Thymus (tissue), 11 donors: ENCODE measurements around the gene STEAP3. TPM values are rescaled to one million over a fixed set of nuclear protein-coding genes. Genes with fewer than 3 reads are reported as not detected.
A peak's percentile ranks its signal among the peaks of the same experiment; 100 is the strongest.

ENCODE experiments used
- DNase-seq, 9 donors: peaks; one replicate each; pipeline ENCODE4 v3.0.0-alpha.2; 2013; ENCODE audit warnings: low spot score in 9 of 9, low read depth in 6 of 9, missing footprints in 1 of 9
- H3K27ac ChIP-seq, 2 donors: one replicate each; pipeline ENCODE4 v1.5.1; 2013; ENCODE audit warnings: control low read depth in 1 of 2, low read depth in 1 of 2, low read length in 1 of 2, mild to moderate bottlenecking in 1 of 2, moderate library complexity in 1 of 2
- H3K27me3 ChIP-seq, 2 donors: one replicate each; pipeline ENCODE4 v1.5.1; 2013; ENCODE audit warnings: low read length in 1 of 2; ENCODE audit not compliant: control insufficient read depth in 2 of 2, insufficient read depth in 1 of 2
- H3K36me3 ChIP-seq, 2 donors: one replicate each; pipeline ENCODE4 v1.5.1; 2013; ENCODE audit warnings: low read length in 1 of 2, mild to moderate bottlenecking in 1 of 2, moderate library complexity in 1 of 2; ENCODE audit not compliant: control insufficient read depth in 2 of 2, insufficient read depth in 2 of 2
- H3K4me1 ChIP-seq, 2 donors: one replicate each; pipeline ENCODE4 v1.5.1; 2013; ENCODE audit warnings: low read length in 2 of 2; ENCODE audit not compliant: control insufficient read depth in 2 of 2, insufficient read depth in 2 of 2
- H3K4me3 ChIP-seq, 2 donors: one replicate each; pipeline ENCODE4 v1.5.1; 2013; ENCODE audit warnings: low read length in 2 of 2, control low read depth in 1 of 2, mild to moderate bottlenecking in 1 of 2
- H3K9me3 ChIP-seq, 2 donors: one replicate each; pipeline ENCODE4 v1.5.1; 2013; ENCODE audit warnings: low read length in 1 of 2, mild to moderate bottlenecking in 1 of 2; ENCODE audit not compliant: control insufficient read depth in 2 of 2, insufficient read depth in 1 of 2
- WGBS: extraction: QIAGEN DNeasy Blood & Tissue Kit; methylation state at CpG from one replicate; pipeline ENCODE4 v1.1.7; 2013; 5-methylcytosine and 5-hydroxymethylcytosine counted together
- polyA plus RNA-seq: library from polyadenylated mRNA; stranded (reverse); fragments of 200-250 nt; gene quantifications from one replicate; pipeline ENCODE4 v1.2.3, GENCODE V29; 2013
- total RNA-seq: library from RNA; stranded (reverse); fragments of 120-200 nt; gene quantifications from one replicate; pipeline ENCODE4 v1.2.4, GENCODE V29; 2013
- donor health status: healthy.

STEAP3 gene
- total and polyA plus RNA-seq, 2 donors, result 0.90 to 5.5 TPM

DNA sequence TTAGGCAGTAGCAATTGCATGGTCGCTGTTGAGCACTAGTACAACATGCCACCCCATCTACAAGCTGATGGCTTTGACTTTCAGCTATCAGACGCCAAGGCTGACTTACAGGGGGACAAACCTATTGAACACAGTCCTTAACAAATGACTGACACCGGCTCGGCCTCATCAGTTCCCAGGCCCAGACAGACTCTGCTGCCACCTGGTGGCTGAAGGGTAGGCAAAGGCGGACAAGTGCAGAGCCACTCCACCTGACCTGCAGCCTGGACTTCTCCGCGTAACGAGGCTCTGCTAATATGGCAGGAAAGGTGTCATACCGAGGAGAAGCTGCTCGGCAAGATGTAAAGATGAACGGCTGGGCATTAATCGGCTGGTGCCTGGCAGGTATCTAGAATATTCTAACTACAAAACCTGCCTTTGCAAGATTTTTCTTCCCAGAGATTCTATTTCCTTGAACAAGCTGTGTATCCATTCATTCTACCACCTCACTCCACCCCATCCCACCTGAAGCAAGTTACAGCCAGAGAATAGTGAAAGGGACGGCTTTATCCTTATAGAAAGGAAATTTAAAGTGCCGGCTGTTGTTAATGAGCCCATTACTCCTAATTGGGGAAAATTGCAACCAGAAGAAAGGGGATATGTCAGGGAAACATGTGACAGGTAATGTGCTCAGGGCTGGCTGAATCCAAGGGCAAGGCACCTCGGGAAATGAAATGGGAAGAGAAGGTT is 67.4 kb downstream of the STEAP3 start:
- 95% methylated on average over 15 of the region's 15 CpGs for WGBS
- Histone ChIP-seq H3K36me3 (no peaks in the 10 kb centered on the region), H3K27ac (no peak overlapping the region), H3K4me3 (no peak overlapping the region), H3K9me3 (no peaks in the 10 kb centered on the region), H3K4me1 (no peaks in the 10 kb centered on the region), H3K27me3 (no peaks in the 10 kb centered on the region)
- peak in 3 of 9 donors; percentile 8 to 59 (median 22) for DNase-seq

DNA sequence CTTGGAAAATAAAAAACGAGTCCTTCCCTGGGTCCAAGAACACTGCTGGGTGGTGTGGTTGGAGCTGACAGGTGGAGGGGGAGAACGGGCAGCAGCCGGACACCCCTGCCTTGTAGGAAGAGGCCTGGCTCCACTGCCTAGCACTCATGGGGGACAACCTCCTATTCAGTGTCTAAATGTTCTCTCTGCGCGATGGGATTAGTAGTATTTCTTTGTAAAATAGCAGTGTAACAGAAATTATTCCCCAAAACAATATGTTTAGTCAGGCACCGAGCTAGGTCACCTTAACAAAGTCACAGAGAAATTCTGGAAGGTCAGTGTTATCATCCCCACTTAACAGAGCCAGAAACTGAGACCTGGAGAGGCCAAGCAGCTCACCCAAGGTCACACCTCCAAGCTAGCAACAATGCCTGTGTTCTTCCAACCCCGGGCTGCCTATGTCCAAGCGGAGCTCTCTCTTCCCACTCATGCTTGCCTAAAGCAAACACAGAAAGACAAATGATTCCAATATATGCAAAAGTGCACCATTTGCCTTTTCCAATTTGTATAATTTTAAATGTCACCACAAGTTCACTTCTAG is 68.0 kb downstream of the STEAP3 start:
- no peaks in the 10 kb centered on the region for H3K27me3 ChIP-seq
- 97% methylated on average over 8 of the region's 8 CpGs for WGBS
- no peak overlapping the region for H3K4me3 ChIP-seq
- no peak overlapping the region for H3K27ac ChIP-seq
- H3K4me1 ChIP-seq, result no peaks in the 10 kb centered on the region
- no peak for DNase-seq
- no peaks in the 10 kb centered on the region for H3K36me3 ChIP-seq
- no peaks in the 10 kb centered on the region for H3K9me3 ChIP-seq

GRCh38 chr2:119292226-119292625 is 68.6 kb downstream of the STEAP3 start:
- no peak overlapping the region for H3K4me3 ChIP-seq
- DNase-seq, result peak in 1 of 9 donors; percentile 13
- 59% methylated on average over 8 of the region's 8 CpGs for WGBS
- no peaks in the 10 kb centered on the region for H3K36me3 ChIP-seq
- H3K9me3 ChIP-seq, result no peaks in the 10 kb centered on the region
- H3K27me3 ChIP-seq, result no peaks in the 10 kb centered on the region
- H3K4me1 ChIP-seq, result no peaks in the 10 kb centered on the region
- H3K27ac ChIP-seq, result no peak overlapping the region

- H3K27me3 ChIP-seq, result no peaks in the 10 kb centered on the region
- no peaks in the 10 kb centered on the region for H3K9me3 ChIP-seq
- 100% methylated on average over 2 of the region's 2 CpGs for WGBS
- H3K27ac ChIP-seq, result no peak overlapping the region
- no peaks in the 10 kb centered on the region for H3K4me1 ChIP-seq
- H3K36me3 ChIP-seq, result no peaks in the 10 kb centered on the region
- no peak for DNase-seq
- H3K4me3 ChIP-seq, result no peak overlapping the region
Measured at GRCh38 chr2:119293254-119293653, 69.6 kb downstream of the STEAP3 start.

DNA sequence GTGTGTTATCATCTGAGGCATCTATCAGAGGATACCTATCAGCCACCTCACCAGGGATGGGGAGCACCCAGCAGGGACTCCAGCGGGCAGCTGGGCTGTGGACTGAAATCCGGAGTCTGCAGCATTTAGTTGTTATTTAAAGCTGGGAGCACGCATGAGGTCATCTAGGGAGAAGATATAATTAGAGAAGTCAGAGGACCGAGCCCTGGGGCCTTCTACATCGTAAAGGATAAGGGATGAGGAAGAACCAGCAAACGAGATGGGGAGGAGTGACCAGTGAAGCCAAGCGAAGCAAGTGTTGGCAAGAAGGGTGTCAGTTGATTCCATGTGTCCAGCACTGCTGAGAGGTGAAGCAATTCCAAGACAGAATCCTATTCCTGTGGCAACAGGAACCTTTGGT is 70.3 kb downstream of the STEAP3 start:
- Histone ChIP-seq H3K36me3 (no peaks in the 10 kb centered on the region), H3K4me1 (no peaks in the 10 kb centered on the region), H3K27ac (no peak overlapping the region), H3K9me3 (no peaks in the 10 kb centered on the region), H3K27me3 (no peaks in the 10 kb centered on the region), H3K4me3 (no peak overlapping the region)
- no peak for DNase-seq
- 81% methylated on average over 7 of the region's 7 CpGs for WGBS

DNA sequence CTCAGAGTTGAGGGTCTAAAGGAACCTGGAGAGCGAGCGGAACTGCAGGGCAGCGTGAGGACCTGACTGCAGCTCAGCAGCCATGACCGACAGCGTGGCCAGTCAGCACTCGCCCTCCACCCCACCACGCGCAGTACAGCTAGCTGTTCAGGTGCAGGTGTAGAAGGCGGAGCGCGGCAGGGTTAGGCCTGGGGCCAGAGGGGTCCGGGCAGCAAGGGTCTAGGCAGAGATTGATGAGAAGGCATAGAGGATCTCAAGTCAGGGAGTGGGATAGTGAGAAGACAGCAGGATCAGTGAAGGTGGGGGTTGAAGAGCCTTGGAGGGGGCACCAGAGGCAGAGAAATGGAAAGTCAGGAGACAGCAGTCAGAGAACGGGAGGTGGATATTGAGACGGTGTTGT is 71.0 kb downstream of the STEAP3 start:
- no peaks in the 10 kb centered on the region for H3K36me3 ChIP-seq
- no peak overlapping the region for H3K27ac ChIP-seq
- H3K4me3 ChIP-seq, result no peak overlapping the region
- no peaks in the 10 kb centered on the region for H3K4me1 ChIP-seq
- no peaks in the 10 kb centered on the region for H3K9me3 ChIP-seq
- no peaks in the 10 kb centered on the region for H3K27me3 ChIP-seq
- WGBS, result 90% methylated on average over 14 of the region's 14 CpGs
- no peak for DNase-seq

DNA sequence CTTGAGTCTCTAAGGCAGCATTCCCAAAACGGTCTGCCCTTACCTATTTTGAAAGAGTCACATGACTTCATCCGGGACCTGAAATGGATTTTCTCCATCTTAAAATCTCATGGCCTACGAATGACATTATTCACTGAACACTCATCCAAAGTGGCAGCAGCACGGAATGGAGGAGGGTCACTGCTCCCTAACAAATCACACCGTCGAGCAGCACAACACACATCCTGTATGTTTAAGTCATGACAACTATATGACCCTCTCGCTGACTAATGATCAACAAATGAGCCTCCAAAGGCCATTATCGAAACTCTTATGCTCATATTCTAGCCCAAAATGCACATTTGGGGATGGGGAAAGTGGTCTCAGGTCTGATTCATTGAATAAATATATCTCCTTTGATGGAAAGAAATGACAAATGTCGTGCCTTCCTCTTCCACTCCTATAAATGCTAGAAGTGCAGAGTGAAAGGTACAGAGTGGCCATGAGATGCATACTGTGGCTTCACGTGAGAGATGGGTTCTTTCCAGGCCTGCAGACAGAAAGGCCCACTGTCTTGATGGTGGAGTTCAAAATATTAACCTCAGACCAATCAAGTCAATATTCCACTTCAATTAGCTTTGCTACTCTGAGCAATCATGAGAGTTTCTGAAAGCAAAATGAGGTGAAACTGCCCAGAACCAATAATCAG is 72.2 kb downstream of the STEAP3 start:
- H3K27ac ChIP-seq, result no peak overlapping the region
- no peaks in the 10 kb centered on the region for H3K4me1 ChIP-seq
- no peak overlapping the region for H3K4me3 ChIP-seq
- WGBS, result 96% methylated on average over 10 of the region's 10 CpGs
- H3K36me3 ChIP-seq, result no peaks in the 10 kb centered on the region
- H3K9me3 ChIP-seq, result no peaks in the 10 kb centered on the region
- H3K27me3 ChIP-seq, result no peaks in the 10 kb centered on the region
- no peak for DNase-seq

- Histone ChIP-seq H3K27ac (no peak overlapping the region), H3K4me1 (no peaks in the 10 kb centered on the region), H3K9me3 (no peaks in the 10 kb centered on the region), H3K27me3 (no peaks in the 10 kb centered on the region), H3K4me3 (no peak overlapping the region), H3K36me3 (no peaks in the 10 kb centered on the region)
- no peak for DNase-seq
- 97% methylated on average over 6 of the region's 6 CpGs for WGBS
Measured at GRCh38 chr2:119301413-119301812, 77.8 kb downstream of the STEAP3 start.

DNA sequence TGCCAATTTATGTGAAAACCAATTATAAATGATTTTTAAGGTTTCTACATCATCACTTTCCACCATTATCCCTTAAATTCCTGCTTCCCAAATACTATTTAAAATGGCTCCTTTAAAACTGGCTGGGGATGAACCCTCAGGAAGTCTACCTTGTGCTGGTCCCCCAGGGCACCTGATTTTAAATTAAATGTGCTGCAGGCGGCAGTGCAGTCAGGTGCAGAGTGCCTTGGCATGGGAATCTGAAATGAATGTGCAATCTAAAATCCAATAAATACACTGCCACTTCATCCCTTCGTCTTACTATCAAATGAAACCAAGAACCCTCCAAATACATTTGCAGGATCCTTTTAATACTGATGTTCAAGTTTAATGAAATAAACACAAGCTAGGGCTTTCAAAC is 81.2 kb downstream of the STEAP3 start:
- no peak for DNase-seq
- no peak overlapping the region for H3K27ac ChIP-seq
- no peaks in the 10 kb centered on the region for H3K27me3 ChIP-seq
- no peaks in the 10 kb centered on the region for H3K36me3 ChIP-seq
- H3K4me3 ChIP-seq, result no peak overlapping the region
- H3K9me3 ChIP-seq, result no peaks in the 10 kb centered on the region
- H3K4me1 ChIP-seq, result no peaks in the 10 kb centered on the region
- 98% methylated on average over 2 of the region's 2 CpGs for WGBS
